GM18502 (cell line): ENCODE data around the gene RIN3.

Source experiments
- ATAC-seq: cut with Tn5 transposase; IDR thresholded peaks from one replicate; pipeline ENCODE4 v1.9.1; 2021; ENCODE audit warnings: mild to moderate bottlenecking; ENCODE audit not compliant: unreplicated experiment, poor library complexity

RIN3 gene

GRCh38 chr14:92570674-92571262 lies 57.2 kb downstream of the RIN3 start:
- no peak for ATAC-seq

GRCh38 chr14:92572050-92572449 lies 58.5 kb downstream of the RIN3 start:
- ATAC-seq = no peak

DNA sequence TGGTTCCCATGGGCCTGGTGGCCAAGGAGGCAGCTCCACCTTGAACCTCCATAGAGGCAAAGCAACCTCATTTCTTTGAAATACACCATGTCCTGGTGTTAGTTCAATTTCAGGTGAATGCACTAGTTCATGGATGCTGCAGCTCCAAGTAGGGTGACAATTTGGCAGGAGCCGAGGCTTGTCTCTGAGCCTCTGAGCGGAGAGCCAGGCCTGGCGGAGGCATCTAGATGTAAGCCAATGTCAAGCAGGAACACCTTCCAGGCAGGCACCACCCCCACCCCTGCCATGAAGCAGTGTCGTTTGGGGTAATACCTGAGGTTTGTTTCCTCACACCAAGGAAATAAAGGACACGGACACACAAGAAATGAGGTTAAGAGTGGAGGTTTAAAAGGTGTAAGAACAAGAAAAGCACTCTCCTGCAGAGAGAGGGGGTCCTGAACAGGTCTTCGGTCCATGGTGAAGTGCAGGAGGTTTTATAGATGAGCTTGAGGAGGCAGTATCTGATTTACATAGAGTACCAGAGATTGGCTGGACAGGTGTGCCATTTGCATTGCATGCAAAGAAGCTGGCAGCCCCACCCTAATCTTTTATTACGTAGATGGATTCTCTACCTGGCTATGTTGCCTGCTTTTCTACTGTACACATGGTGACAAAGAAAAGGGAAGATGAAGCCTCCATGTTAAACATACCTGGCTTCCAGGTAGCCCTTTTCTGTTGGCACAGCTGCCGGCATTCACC lies 60.3 kb downstream of the RIN3 start:
- ATAC-seq = no peak

DNA sequence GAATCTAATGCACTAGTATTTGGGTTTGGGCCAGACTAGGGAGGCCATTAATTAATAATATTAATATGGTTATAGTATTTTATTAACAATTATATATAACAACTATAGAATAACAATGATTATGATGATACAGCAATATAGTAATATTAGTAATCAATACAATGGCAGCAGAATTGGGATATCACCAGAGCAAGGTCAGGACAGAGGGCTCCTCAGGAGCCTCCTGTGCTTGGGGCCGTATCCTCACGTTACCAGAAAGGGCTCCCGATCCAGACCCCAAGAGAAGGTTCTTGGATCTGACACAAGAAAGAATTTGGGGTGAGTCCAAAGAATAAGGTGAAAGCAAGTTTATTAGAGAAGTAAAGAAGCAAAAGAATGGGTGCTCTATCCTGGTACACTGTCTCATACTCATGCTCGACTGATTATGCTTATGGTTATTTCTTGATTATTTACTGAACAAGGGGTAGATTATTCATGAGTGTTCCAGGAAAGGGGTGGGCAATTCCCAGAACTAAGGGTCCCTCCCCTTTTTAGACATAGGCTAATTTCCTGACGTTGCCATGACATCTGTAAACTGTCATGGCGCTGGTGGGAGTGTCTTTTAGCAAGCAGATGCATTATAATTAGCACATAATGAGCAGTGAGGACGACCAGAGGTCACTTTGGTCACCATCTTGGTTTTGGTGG lies 61.6 kb downstream of the RIN3 start:
- ATAC-seq = no peak

DNA sequence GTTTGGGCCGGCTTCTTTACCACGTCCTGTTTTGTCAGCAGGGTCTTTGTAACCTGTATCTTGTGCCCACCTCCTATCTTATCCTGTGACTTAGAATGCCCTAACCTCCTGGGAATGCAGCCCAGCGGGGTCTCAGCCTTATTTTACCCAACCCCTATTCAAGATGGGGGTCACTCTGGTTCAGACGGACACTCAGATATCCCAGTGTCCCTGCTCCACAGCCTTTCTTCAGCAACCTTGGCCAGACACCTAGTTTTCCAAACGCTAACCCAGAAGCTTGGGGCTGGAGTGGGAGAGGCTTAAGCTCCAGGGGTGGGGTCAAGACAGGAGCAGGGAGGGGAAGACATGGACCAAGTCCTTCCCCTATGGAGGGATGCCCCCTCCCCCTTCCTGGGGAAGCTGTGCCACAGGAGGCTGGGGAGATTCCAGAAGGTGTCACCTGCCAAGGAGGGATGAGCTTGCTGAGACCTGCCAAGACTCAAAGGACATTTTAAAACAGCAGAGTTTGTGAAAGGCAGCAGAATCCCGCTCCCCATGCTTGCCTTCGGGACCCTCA lies 62.2 kb downstream of the RIN3 start:
- ATAC-seq = no peak

GRCh38 chr14:92577321-92577742 lies 63.8 kb downstream of the RIN3 start:
- ATAC-seq = peak; percentile 86

GRCh38 chr14:92578511-92578910 lies 64.9 kb downstream of the RIN3 start:
- no peak for ATAC-seq

- no peak for ATAC-seq
Observed at GRCh38 chr14:92579244-92579936, 65.8 kb downstream of the RIN3 start.

DNA sequence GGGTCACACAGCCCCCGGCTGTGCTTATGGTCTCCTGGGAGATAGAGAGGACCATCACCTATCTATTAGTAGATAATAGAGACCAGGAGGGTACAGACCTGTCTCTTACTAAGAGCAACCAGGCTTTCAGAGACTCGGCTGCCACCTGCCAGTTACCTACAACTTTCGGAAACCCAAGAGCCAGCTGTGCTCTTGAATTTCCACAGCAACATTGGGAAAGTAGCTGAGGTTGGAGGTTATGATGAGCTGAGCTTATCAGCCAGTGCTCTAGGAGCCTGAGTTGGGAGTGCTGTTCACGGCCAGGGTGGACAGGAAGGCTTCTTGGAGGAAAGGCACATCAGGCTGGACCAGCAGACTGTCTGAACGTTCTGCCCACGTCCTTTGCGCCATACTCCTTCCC lies 67.6 kb downstream of the RIN3 start:
- no peak for ATAC-seq

DNA sequence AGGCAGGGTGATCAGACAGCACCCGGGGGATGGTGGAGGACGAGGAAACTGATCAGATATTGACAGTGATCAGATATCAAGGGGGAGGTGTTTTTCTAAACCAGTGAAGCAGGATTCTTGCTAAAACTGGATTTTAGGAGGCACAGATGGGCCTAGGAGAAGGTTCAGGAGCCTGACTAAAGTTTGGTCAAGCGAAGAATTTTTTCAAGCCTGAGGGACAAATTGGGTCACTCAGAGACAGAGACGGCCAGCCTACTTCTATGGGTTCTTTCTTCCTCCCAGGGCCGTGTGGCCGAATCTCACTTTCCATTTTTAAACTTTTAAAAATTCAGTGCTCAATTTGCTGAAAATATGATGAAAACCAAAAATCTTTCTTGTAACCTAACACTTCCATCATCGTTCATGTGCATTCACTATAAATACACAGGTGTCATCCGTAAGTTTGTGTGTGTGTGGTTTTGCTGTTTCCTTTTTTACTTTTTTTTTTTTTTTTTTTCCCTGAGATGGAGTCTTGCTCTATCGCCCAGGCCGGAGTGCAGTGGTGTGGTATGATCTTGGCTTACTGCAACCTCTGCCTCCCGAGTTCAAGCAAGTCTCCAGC lies 68.5 kb downstream of the RIN3 start:
- no peak for ATAC-seq

DNA sequence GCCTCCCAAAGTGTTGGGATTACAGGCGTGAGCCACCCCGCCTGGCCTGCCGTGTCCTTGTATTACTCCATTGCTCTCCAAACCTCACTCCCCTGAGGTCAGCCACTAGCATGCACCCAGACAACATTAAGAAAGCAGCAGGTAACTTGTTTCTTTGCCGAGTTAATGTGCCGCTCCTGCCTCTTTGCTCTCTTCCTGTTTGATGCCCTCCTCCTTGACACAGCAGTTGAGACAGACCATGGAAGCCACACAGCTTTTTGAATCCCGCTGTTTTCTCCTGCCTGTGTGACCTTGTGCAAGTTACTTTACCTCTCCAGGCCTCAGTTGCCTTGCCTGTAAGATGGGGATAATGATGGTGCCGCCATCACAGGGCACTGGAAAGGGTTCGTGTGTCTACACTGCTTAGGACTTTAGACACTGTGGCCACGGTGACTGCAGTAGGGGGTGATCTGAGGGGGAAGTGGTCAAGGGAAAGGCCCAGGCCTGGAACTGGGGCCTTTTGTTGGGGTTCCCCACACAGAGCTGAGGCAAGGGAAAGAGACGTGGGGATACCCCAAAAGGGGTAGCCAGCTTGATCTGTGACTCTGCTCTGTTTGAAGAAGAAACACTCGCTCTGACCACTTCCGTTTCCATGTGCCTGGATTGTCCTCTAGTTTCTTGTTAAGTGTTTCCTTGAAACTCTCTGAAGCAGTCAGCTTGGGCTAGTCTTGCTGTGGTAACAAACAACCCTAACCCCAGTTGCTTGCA lies 69.3 kb downstream of the RIN3 start:
- ATAC-seq = peak; percentile 69

GRCh38 chr14:92584220-92584619 lies 70.6 kb downstream of the RIN3 start:
- ATAC-seq = no peak

- ATAC-seq = no peak
Observed at GRCh38 chr14:92584816-92585215, 71.2 kb downstream of the RIN3 start.

GRCh38 chr14:92585981-92586937 lies 72.7 kb downstream of the RIN3 start:
- peak; percentile 47 for ATAC-seq

- ATAC-seq = no peak
Observed at GRCh38 chr14:92586963-92587699, 73.5 kb downstream of the RIN3 start.

DNA sequence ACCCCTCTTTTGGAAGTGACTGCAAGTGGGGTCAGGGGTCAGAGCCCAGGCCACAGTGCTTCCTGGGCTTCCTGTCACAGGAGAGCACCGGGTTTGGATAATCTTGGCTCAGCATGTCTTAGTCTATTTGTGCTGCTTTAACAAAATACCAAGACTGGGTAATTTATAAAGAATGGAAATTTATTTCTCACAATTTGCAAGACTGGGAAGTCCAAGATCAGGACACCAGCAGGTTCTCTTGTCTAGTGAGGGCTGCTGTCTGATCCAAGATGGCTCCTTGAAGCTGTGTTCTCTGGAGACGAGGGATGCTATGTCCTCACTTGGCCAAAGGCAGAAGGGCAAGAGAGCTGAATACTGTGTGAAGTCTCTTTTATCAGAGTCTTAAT lies 74.1 kb downstream of the RIN3 start:
- no peak for ATAC-seq

- no peak for ATAC-seq
Observed at GRCh38 chr14:92589213-92589852, 75.8 kb downstream of the RIN3 start.
